ENCODE measurements around the gene BBS7. TPM values are rescaled to one million over a fixed set of nuclear protein-coding genes. Genes with fewer than 3 reads are reported as not detected.

The BBS7 gene
- total and polyA plus RNA-seq, 4 donors = 7.0 to 17.5 (median 13.5) TPM

GRCh38 chr4:121801715-121802075, 68.6 kb downstream of the BBS7 start:
- intact Hi-C loops (cut with DNase I) = loop anchor here in 1 of 2 donors (5.0 kb wide), 1 partner anchor 104 kb away; the partner anchor contains the start of gene ANXA5
- no peaks in the 10 kb centered on the region for H3K4me1 ChIP-seq (ENCODE audit: control insufficient read depth in 1 of 2, insufficient read depth in 2 of 2, low read length in 2 of 2)
- no peaks in the 10 kb centered on the region for H3K27me3 ChIP-seq (ENCODE audit: control insufficient read depth in 1 of 2, insufficient read depth in 2 of 2, low read length in 1 of 2)
- H3K4me3 ChIP-seq (ENCODE audit: low read length in 2 of 2) = peak overlapping the region; percentile 59 to 69
- DNase-seq = no peak
- H3K27ac ChIP-seq (ENCODE audit: low read depth in 1 of 2, low read length in 2 of 2) = no peak overlapping the region
- peaks cover 0 to 4% of the 10 kb centered on the region in 2 donors for H3K36me3 ChIP-seq (ENCODE audit: control insufficient read depth in 1 of 2, insufficient read depth in 2 of 2, low read length in 1 of 2)
- no peaks in the 10 kb centered on the region for H3K9me3 ChIP-seq (ENCODE audit: control insufficient read depth, low read length)
- ATAC-seq (ENCODE audit: low FRiP score) = no peak
- WGBS, 2 donors = 10 to 13% methylated on average over 4 of the region's 4 CpGs

- peak within 1 kb of the TSS; percentile 67 to 69 for H3K4me3 ChIP-seq (ENCODE audit: low read length in 2 of 2)
- peaks cover 0 to 4% of the 10 kb centered on the region in 2 donors for H3K36me3 ChIP-seq (ENCODE audit: control insufficient read depth in 1 of 2, insufficient read depth in 2 of 2, low read length in 1 of 2)
- ATAC-seq (ENCODE audit: low FRiP score) = peak; percentile 97
- no peaks in the 10 kb centered on the region for H3K27me3 ChIP-seq (ENCODE audit: control insufficient read depth in 1 of 2, insufficient read depth in 2 of 2, low read length in 1 of 2)
- H3K9me3 ChIP-seq (ENCODE audit: control insufficient read depth, low read length) = no peaks in the 10 kb centered on the region
- 0% methylated on average over 48 of the region's 48 CpGs for WGBS, 2 donors
- H3K4me1 ChIP-seq (ENCODE audit: control insufficient read depth in 1 of 2, insufficient read depth in 2 of 2, low read length in 2 of 2) = no peaks in the 10 kb centered on the region
- intact Hi-C loops (cut with DNase I) = loop anchor here in 1 of 2 donors (5.0 kb wide), 1 partner anchor 104 kb away; the partner anchor contains the start of gene ANXA5
- peak within 1 kb of the TSS; percentile 85 to 96 for H3K27ac ChIP-seq (ENCODE audit: low read depth in 1 of 2, low read length in 2 of 2)
- DNase-seq = peak; percentile 96 to 99
Measured at GRCh38 chr4:121800961-121801714, 69.1 kb downstream of the BBS7 start, which contains the start of gene EXOSC9. Gene EXOSC9 (plus strand): TSS chr4:121801323. CDS start chr4:121801425, 102 bp downstream.

DNA sequence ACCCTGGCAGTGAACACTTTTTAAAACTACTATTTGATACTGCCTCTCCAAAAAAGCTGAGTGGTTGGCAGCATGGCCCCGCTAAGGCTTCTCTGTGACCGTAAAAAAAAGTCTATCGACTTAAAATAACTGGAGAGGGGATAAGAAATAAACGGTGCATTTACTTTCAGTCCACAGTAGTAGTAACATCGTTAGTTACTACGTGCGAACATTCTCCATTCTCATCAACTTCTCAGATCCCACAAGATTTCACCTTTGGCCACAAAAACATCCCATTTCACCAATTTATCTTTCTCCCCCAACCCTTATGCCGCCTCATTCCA, 69.7 kb downstream of the BBS7 start:
- Histone ChIP-seq H3K9me3 (ENCODE audit: control insufficient read depth, low read length) (no peaks in the 10 kb centered on the region), H3K4me3 (ENCODE audit: low read length in 2 of 2) (peak overlapping the region; percentile 67 to 69), H3K4me1 (ENCODE audit: control insufficient read depth in 1 of 2, insufficient read depth in 2 of 2, low read length in 2 of 2) (no peaks in the 10 kb centered on the region), H3K27me3 (ENCODE audit: control insufficient read depth in 1 of 2, insufficient read depth in 2 of 2, low read length in 1 of 2) (no peaks in the 10 kb centered on the region), H3K27ac (ENCODE audit: low read depth in 1 of 2, low read length in 2 of 2) (peak overlapping the region; percentile 85 to 96), H3K36me3 (ENCODE audit: control insufficient read depth in 1 of 2, insufficient read depth in 2 of 2, low read length in 1 of 2) (peaks cover 0 to 4% of the 10 kb centered on the region in 2 donors)
- DNase-seq (no peak), ATAC-seq (ENCODE audit: low FRiP score) (peak; percentile 30)
- 14 to 18% methylated on average over 8 of the region's 8 CpGs for WGBS, 2 donors
- intact Hi-C loops (cut with DNase I) = loop anchor here in 1 of 2 donors (5.0 kb wide), 1 partner anchor 103 kb away; the partner anchor contains the start of gene ANXA5

GRCh38 chr4:121799867-121800501, 70.3 kb downstream of the BBS7 start:
- DNase-seq = no peak
- peak overlapping the region in 1 of 2 donors; percentile 69 for H3K4me3 ChIP-seq (ENCODE audit: low read length in 2 of 2)
- intact Hi-C loops (cut with DNase I) = loop anchor here in 1 of 2 donors (5.0 kb wide), 1 partner anchor 103 kb away; the partner anchor contains the start of gene ANXA5
- H3K4me1 ChIP-seq (ENCODE audit: control insufficient read depth in 1 of 2, insufficient read depth in 2 of 2, low read length in 2 of 2) = no peaks in the 10 kb centered on the region
- no peaks in the 10 kb centered on the region for H3K27me3 ChIP-seq (ENCODE audit: control insufficient read depth in 1 of 2, insufficient read depth in 2 of 2, low read length in 1 of 2)
- no peak for ATAC-seq (ENCODE audit: low FRiP score)
- H3K36me3 ChIP-seq (ENCODE audit: control insufficient read depth in 1 of 2, insufficient read depth in 2 of 2, low read length in 1 of 2) = peaks cover 0 to 4% of the 10 kb centered on the region in 2 donors
- peak overlapping the region in 1 of 2 donors; percentile 96 for H3K27ac ChIP-seq (ENCODE audit: low read depth in 1 of 2, low read length in 2 of 2)
- WGBS, 2 donors = 82 to 89% methylated on average over 3 of the region's 3 CpGs
- no peaks in the 10 kb centered on the region for H3K9me3 ChIP-seq (ENCODE audit: control insufficient read depth, low read length)

- DNase-seq = no peak
- 84 to 85% methylated on average over 2 of the region's 2 CpGs for WGBS, 2 donors
- intact Hi-C loops (cut with DNase I) = no loop called here
- no peak for ATAC-seq (ENCODE audit: low FRiP score)
- Histone ChIP-seq H3K27me3 (ENCODE audit: control insufficient read depth in 1 of 2, insufficient read depth in 2 of 2, low read length in 1 of 2) (no peaks in the 10 kb centered on the region), H3K27ac (ENCODE audit: low read depth in 1 of 2, low read length in 2 of 2) (no peak overlapping the region), H3K4me3 (ENCODE audit: low read length in 2 of 2) (no peak overlapping the region), H3K9me3 (ENCODE audit: control insufficient read depth, low read length) (no peaks in the 10 kb centered on the region), H3K36me3 (ENCODE audit: control insufficient read depth in 1 of 2, insufficient read depth in 2 of 2, low read length in 1 of 2) (no peaks in the 10 kb centered on the region), H3K4me1 (ENCODE audit: control insufficient read depth in 1 of 2, insufficient read depth in 2 of 2, low read length in 2 of 2) (no peaks in the 10 kb centered on the region)
Measured at GRCh38 chr4:121799208-121799823, 71.0 kb downstream of the BBS7 start.

GRCh38 chr4:121796283-121796682, 74.0 kb downstream of the BBS7 start:
- DNase-seq = no peak
- H3K27me3 ChIP-seq (ENCODE audit: control insufficient read depth in 1 of 2, insufficient read depth in 2 of 2, low read length in 1 of 2) = no peaks in the 10 kb centered on the region
- no peak overlapping the region for H3K4me3 ChIP-seq (ENCODE audit: low read length in 2 of 2)
- intact Hi-C loops (cut with DNase I) = no loop called here
- H3K36me3 ChIP-seq (ENCODE audit: control insufficient read depth in 1 of 2, insufficient read depth in 2 of 2, low read length in 1 of 2) = no peaks in the 10 kb centered on the region
- ATAC-seq (ENCODE audit: low FRiP score) = no peak
- H3K4me1 ChIP-seq (ENCODE audit: control insufficient read depth in 1 of 2, insufficient read depth in 2 of 2, low read length in 2 of 2) = no peaks in the 10 kb centered on the region
- no peaks in the 10 kb centered on the region for H3K9me3 ChIP-seq (ENCODE audit: control insufficient read depth, low read length)
- no peak overlapping the region for H3K27ac ChIP-seq (ENCODE audit: low read depth in 1 of 2, low read length in 2 of 2)

DNA sequence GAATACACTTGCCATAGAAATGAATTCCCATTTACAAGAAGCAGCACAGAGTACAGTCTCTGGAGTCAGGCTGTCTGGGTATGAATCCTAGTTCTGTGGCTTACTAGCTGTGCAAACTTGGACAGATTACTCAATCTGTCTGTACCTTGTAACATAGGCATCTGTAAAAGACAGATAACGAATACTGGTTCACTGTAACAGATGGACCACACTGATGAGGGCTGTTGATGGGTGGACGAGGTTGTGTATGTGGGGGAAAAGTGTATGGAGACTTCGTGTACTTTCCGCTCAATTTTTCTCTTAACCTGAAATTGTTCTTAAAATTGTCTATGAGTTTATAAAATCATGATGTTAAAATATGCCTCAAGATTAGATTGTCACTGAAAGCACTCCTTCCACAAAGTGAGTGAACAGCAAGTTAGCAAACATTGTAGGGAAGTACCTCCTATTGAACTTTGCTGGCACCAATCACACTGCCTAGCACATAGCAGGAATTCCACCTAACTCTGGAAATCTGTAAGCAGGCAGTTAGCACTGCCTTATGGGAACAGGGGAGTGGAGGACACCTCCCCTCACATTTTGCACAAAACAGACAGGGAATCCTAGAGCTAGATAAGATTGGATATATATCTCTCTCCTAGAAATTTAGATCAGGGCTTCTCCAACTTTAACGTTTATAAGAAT, 75.6 kb downstream of the BBS7 start:
- WGBS, 2 donors = 68 to 71% methylated on average over 5 of the region's 5 CpGs
- Histone ChIP-seq H3K4me3 (ENCODE audit: low read length in 2 of 2) (no peak overlapping the region), H3K4me1 (ENCODE audit: control insufficient read depth in 1 of 2, insufficient read depth in 2 of 2, low read length in 2 of 2) (no peaks in the 10 kb centered on the region), H3K36me3 (ENCODE audit: control insufficient read depth in 1 of 2, insufficient read depth in 2 of 2, low read length in 1 of 2) (no peaks in the 10 kb centered on the region), H3K9me3 (ENCODE audit: control insufficient read depth, low read length) (no peaks in the 10 kb centered on the region), H3K27me3 (ENCODE audit: control insufficient read depth in 1 of 2, insufficient read depth in 2 of 2, low read length in 1 of 2) (no peaks in the 10 kb centered on the region), H3K27ac (ENCODE audit: low read depth in 1 of 2, low read length in 2 of 2) (no peak overlapping the region)
- ATAC-seq (ENCODE audit: low FRiP score) (no peak), DNase-seq (no peak)
- intact Hi-C loops (cut with DNase I) = no loop called here

GRCh38 chr4:121792966-121793365, 77.3 kb downstream of the BBS7 start:
- no peaks in the 10 kb centered on the region for H3K9me3 ChIP-seq (ENCODE audit: control insufficient read depth, low read length)
- 92 to 93% methylated on average over 2 of the region's 2 CpGs for WGBS, 2 donors
- intact Hi-C loops (cut with DNase I) = no loop called here

More at GRCh38 chr4:121792966-121793365, 77.3 kb downstream of the BBS7 start:
- Histone ChIP-seq H3K4me3 (ENCODE audit: low read length in 2 of 2) (no peak overlapping the region), H3K4me1 (ENCODE audit: control insufficient read depth in 1 of 2, insufficient read depth in 2 of 2, low read length in 2 of 2) (no peaks in the 10 kb centered on the region), H3K27ac (ENCODE audit: low read depth in 1 of 2, low read length in 2 of 2) (no peak overlapping the region), H3K36me3 (ENCODE audit: control insufficient read depth in 1 of 2, insufficient read depth in 2 of 2, low read length in 1 of 2) (no peaks in the 10 kb centered on the region), H3K27me3 (ENCODE audit: control insufficient read depth in 1 of 2, insufficient read depth in 2 of 2, low read length in 1 of 2) (no peaks in the 10 kb centered on the region)
- ATAC-seq (ENCODE audit: low FRiP score) (no peak), DNase-seq (no peak)

All from aorta (tissue), 5 donors.